HG02678 (cell line): ENCODE measurements around the gene DEFB112.

ENCODE experiments used
- ATAC-seq: cut with Tn5 transposase; IDR thresholded peaks from one replicate; pipeline ENCODE4 v1.9.1; 2021; ENCODE audit warnings: mild to moderate bottlenecking, moderate library complexity; ENCODE audit not compliant: unreplicated experiment

DEFB112 gene, protein sequence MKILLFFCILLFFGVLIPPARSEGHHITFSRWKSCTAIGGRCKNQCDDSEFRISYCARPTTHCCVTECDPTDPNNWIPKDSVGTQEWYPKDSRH

DNA sequence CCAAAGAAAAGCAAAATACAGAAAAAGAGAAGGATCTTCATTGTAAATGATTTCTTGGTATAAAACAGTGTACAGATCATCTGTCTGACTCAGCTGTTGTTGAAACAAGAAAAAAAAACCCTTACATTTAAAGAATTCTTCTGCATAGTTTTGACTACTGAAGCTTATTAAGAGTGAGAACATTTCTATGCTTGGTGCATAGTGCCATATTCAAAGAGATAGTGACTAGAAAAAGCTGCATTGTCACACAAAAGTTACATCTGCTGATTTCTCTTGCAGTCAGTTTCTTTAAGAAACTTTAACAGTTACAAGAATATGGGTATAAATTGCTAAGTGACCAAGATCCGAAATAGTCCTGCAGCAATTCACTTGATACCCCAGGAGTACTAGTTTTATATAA, at the start of gene DEFB112:
DEFB112 (minus strand) TSS at position 101 of the 400 bp plus-strand sequence; CDS start at position 41, 60 bp downstream.
- ATAC-seq, result no peak

DNA sequence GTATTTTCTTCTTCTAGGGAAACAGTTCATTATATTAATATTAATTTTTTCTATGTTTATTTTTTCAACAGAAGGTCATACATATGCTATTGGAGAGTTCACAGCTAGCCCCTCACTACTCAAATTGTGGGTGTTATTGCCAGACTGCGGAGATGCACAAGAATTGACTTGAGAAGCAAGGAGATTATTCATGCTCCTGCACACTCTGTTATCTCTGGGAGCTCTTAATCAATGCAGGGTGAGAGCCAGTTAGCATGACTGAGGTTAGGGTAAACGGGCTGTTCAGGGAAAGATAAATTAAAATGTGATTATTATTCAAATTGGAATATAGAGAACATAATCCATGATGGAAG, 48.9 kb upstream of the DEFB112 start:
- ATAC-seq, result no peak

DNA sequence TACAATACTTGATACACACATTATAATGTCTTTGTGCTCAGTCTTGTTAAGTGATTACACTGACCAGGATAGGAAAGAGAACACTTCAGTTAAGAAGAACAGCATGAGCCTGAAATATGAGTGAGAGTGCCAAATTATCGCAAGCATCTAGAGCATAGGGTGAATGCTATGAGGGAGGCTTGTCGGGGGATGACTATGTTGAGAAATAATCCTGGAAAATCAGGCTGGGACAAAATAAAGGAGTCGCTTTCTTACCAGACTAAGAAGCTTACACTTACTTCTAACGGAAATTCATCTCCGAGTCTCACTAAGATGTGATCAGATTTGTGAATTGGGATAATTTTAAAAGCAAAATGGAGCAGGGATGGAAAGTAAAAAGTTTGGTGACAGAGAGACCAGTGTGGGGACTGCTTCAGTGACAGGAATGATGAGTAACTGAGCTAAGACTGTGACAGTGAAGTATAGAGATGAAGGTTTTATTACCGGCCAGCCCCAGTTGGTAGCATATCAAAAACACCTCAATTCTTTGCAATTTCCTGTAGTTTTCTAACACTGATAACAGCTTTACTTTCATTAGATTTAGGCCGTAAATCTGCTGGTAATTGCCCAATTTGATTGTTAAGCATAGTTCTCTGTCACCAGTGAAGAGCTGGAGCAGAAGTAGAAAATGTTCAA, 48.4 kb upstream of the DEFB112 start:
- ATAC-seq, result no peak

DNA sequence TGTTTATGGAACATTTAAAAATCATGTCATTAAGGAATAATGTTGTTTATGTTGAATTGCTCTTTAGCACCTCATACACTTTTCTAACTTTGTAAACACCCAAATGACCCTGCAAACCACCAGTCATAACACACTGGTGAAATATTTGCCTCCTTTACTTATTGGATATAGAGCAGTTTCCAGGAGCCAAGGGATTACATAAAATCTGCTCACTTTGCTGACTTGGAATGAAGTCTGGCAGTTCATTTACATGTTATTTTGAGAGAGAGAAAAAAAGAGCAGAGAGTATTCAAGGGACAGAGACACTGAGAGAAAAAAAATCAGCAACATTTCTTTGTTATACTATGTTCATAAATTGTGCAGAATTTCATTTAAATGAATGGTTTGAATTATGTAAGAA, 46.6 kb upstream of the DEFB112 start:
- ATAC-seq, result no peak

DNA sequence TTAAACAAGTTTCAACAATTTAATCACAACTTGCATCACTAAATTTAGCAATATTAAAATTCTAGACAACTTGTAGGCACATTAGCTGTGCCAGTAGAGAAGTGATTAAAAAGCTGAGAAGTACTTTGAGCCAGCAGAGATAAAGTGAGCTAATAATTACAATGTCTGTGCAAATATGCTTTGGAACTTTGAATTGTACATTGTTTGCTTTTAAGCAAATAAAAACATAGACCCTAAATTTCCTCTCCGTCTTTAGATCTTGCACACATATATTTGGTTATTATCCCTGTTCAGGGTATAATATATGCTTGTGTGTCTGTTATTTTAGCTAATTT, 44.2 kb upstream of the DEFB112 start:
- ATAC-seq, result no peak

DNA sequence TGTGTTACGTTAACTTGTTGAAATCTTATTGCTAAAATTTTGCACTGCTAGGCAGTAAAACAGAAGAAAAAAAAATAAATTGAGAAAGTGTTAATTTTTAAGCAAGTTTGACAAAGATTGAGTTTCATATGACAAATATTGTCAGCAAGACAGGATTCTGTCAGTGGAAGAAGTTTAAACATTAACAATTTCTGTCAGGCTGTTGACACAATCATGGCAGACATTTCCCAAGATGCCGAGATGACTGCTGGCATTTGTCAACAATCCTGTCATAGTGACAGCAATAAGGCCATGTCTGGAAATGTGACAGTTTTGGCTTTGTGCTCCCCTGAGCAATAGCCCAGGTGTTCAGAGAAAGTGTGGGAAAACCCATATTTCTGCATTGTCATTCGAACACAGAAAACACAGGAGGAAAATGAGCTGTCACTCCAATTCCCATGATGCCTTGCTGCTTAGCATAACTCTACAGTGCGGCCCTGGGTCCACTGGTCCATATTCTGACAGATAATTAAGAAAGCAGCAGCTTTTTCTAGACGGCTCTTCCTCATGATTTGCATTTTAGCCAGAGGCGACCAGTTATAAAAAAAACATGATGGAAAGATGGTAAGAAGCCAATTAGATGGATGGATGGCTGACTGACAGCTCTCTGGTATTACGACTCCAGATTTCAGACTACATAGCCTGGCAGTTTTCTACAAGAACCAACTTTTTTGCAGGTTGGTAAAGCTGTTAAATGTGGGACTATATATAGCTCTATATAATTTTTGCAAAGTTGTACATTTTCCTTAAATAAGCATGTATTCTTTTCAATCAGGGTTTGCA, 43.6 kb upstream of the DEFB112 start:
- no peak for ATAC-seq

DNA sequence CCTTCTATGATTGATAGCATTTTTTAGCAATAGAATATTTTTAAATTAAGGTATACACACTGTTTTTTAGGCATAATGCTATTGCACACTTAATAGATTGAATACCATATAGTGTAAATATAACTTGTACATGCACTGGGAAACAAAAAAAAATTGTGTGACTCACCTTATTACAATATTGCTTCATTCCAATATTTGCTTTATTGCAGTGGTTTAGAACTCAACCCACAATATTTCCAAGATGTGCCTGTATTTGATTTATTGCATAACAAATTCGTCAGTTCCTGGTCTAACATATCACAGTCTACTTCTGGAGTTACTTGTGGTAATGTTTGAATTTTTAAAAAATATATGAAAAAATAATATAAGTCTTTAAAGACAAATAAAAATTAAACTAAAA, 41.9 kb upstream of the DEFB112 start:
- no peak for ATAC-seq

DNA sequence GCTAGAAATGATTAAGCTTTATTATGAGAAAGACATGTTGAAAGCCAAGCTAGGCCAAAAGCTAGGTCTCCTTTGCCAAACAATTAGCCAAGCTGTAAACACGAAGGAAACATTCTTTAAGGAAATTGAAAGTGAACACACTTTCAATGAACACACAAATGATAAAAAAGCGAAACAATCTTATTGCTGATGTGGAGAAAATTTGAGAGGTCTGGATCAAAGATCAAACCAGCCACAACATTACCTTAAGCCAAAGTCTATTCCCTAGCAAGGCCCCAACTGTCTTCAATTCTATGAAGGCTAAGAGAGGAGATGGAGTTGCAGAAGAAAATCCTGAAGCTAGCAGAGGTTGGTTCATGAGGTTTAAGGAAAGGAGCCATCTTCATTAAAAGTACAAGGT, 40.2 kb upstream of the DEFB112 start:
- no peak for ATAC-seq

DNA sequence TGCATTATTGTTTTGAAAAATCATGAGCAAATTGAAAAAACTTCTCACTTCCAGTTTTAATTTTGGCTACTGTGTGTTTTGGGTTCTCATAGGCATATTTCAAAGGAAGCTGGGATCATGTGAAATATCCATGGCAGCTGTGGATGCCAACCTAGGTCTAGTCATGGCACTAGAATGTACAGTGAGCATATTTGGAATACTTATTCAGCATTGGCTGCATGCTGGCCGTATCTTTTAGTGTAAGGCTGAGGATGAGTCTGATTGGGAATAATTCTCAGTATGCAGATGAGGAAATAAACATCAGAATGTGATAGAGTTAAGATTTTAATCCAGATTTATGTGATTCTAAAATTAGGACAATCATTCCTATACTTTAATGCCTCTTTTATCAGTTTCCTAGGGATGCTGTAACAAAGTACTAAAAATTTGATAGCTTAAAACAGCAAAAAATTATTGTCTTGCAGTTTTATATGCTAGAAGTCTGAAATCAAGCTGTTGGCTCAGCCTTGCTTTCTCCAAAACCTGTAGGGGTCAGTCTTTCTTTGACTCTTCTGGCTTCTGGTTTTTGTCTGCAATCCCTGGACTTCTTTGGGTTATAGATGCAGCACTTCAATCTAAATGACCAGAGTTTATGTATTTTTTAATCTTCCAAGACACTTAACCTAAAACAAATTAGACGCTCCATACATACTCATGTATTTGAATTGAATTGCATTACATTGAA, 37.7 kb upstream of the DEFB112 start:
- no peak for ATAC-seq

DNA sequence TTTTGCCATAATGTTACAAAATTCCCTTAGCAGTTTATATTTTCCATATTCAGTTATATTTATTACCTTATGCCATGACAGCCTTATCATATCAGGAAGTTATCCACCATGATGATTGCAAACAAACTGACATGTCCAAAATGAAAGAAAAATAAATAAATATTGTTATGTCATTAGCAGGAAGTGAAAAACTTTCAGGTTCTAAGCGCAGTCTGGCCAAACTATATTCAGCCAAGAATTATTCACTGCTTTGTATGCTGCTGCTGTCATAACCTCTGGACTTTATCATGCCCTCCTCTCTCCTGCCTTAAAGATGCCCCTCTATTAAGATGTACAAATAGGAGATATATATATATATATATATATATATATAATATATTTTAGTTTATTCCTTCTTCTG, 27.7 kb upstream of the DEFB112 start:
- no peak for ATAC-seq

DNA sequence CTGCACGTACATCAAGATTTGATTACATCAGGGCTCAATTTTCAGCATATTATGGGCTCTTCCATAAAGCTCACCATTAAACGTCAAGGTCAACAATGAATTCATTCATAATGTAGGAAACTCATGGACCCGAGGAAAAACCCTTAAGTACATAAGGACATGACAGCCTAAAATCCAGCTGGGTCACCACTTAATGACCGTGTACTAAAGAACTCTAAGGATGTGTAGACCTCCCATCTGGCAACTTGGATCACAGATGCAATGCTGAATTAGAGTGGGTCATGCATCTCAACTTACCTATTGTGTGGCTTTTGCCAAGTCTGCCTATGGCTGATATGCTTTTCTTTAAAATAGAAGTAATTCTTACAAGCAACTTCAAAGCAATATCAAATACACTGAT, 26.7 kb upstream of the DEFB112 start:
- no peak for ATAC-seq

DNA sequence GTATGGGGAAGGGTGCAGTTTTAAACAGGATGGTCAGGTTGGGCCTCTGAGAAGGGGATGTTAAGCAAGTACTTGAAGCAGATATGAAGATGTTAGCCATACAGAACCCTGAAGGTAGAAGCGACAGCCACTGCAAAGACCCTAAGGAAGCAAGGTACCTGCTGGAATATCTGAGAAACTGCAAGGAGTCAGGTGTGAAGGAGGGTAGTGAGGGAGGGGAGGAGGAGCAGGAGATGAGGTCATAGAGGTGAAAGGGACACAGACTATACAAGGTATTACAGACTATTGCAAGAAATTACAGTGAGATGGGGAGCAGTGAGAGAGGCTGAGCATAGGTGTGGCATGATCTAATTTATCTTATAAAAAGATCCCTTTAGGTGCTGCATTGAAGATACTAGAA, 22.2 kb upstream of the DEFB112 start:
- no peak for ATAC-seq

DNA sequence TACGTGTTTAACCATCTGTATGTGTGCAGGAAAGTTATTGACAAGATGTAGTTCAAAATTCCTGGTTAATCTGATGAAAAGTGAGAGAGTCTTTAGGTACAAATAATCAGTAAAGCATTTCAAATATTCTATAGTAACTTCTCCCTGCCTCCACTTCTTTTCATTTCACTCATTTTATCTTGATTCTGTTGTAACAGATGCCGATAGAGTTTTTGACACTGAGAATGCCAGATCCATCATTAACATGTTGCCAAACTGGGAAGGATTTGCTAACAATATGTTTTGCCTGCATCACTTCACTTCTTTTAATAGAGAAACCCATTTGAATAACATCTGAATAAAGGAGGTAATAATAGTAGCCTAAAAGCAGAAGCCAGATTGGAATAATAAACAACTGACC, 20.4 kb upstream of the DEFB112 start:
- no peak for ATAC-seq

DNA sequence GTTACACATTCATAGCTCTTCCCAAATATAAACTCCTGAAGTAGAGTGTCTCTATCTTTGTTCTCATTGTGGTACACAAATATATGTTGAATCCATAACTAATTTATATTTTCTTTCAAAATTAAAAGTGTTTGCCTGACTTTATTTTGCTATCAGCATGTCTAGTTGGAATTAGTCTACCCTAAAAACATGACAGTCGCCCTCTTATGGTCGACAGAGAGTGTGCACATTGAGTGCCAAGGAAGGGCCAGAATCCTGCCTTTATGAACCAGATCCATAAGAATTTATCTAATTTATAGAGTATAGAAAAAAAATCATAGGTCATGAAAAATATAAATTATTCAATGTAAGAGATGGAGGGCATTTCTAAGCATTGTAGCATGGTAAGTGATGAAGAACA, 12.3 kb upstream of the DEFB112 start:
- peak; percentile 53 for ATAC-seq

DNA sequence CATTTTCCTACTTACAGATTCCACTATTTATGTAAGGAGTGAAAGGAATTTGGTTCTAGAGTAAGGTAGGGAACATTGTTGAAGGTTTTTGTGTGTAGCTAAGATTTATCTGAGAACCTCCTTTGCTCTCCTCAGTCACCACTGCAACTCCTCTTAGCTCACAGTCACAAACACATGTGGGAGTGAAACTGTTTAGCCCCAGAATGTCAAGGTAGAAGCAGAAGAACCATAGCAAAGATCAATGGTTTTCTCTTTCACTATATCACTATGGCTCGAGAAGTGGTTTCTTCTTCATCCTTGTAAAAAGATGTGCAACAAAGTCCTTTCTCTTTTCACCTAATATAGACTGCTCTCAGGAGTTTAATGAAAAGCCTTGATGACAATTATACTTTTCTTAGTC, 6.5 kb upstream of the DEFB112 start:
- no peak for ATAC-seq

DNA sequence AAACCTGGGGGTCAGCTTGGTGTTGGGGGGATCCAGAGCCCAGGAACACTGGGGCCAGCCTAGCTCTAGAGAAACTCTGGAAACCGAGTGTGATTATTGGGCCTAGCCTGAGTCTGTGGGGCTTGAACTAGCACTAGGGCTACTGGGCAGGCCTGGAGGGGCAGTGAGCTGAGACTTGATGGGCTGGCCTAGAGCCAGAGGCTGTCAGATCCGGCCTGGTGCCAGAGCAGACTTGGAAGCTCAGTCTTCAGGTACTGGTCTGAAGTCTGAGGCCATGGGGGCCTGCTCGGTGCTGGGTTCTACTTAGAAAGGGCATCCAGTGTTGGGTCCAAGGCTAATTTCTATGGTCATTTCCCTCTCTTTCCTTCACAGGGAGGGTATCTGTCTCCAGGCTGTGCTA, 2.7 kb downstream of the DEFB112 start:
- no peak for ATAC-seq

DNA sequence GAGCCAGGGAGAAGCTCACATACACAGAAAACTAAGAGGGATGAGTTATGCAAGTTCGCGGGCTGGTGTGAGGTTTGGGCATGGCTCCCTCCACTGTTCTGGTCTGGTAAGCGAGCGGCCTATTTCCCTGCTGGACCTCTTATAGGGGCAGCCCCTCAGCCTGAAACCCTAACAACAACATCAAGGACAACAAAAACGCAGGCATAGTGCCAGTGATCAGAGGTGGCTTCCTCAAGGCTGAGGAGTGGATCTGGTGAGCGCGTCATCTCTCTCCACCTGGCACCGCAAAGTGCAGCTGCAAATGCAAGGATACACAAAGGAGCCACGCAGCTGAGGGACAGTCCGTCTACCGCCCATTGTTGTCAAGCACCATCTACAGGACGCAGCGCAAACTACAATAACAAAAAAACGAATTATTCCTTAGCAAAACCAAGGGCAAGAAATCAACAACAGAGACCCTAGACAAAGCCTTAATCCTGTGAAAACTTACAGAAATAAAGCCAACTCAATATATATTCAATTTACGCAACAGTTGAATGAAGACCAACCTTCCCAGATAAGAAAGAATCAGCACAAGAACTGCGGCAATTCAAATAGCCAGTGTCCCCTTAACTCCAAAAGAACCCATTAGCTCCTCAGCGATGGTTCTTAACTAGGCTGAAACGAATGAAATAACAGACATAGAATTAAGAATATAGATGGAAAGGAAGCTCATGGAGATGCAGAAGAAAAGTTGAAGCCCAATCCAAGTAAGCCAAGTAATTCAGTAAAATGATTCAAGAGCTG, 18.8 kb downstream of the DEFB112 start:
- no peak for ATAC-seq

DNA sequence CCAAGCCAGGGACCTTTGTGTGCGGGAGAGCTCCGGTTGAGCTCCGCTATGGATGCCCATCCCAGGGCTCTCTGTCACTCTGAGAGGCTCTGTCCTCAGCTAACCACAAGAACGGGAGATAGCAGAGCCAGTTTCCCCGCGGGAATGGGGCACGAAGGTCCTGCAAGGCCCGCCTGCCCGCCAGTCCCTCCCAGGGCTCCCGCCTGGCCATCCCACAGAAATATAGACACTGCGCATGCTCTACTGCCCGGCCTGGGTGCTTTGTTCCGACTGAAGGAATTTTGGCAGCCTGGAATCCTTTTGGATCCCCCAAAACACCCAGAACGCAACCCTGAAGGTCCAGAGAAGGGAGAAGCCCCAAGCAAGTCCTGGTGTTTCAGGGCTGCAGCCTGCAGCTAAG, 19.4 kb downstream of the DEFB112 start:
- ATAC-seq, result no peak

DNA sequence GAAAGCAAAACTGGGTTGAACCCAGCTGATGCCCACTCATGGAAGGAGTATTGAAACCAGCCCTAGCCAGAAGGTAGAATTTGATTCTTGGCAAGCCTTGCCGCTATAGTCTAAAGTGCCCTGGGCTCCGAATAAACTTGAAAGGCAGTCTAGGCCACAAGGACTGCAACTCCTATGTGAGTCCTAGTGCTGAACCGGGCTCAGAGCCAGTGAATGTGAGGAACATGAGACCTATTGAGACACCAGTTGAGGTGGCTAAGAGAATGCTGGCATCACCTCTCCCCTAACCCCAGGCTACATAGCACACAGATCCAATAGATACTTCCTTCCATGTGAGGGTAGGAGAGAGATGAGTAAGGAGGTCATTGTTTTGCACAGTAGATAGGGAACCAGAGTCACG, 24.5 kb downstream of the DEFB112 start:
- no peak for ATAC-seq

DNA sequence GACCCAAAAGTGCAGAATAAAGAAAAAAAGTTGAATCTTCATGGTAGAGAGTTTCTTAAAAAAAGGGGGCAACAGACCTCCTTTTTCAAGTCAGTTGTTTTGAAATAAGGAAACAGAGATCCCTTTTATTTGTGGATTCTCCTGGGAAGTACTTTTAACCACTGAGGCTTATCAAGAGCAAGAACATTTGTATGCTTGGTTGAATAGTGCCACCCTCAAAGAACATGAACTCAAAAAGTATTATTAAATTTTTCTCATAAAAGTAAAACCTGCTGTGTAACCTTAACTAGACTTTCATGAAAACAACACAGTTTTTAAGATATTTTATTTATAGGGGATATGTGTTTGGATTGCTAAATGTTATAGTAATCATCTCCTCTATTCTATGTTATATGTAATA, 27.8 kb downstream of the DEFB112 start, which contains the start of gene DEFB110:
DEFB110 (minus strand) TSS at position 101 of the 400 bp plus-strand sequence; CDS start at position 42, 59 bp downstream.
- no peak for ATAC-seq

DNA sequence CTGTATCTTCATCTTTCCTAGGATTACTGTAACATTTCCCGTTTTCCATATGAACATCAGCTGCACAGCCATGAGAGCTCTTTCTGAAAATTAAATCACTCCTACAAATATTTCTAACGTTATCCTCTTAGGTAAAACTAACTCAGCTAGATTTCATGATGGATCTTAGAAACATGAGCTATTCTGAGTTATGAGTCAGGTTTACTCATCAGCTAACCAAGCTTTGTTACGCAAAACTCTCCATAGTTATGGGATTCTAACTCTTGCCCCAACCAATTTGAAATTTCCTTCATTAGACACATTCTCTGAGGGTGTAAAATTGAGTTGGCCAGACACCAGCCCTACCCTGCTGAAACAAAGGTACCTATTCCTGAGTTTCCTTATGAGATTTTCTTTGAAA, 41.9 kb downstream of the DEFB112 start:
- no peak for ATAC-seq
